Measurements from ENCODE around the gene SULT4A1. TPM values are rescaled to one million over a fixed set of nuclear protein-coding genes. Genes with fewer than 3 reads are reported as not detected.
"Not testable (repeated sequence)": the region's sequence is repeated elsewhere in the genome, so short reads cannot be mapped to it uniquely, and the experiment has no call there.

Gene SULT4A1
- total and polyA plus RNA-seq, 8 donors: 0.12 to 2.2 (median 0.77) TPM; not detected in 4

- no peak overlapping the region for H3K4me3 ChIP-seq
- H3K27me3 ChIP-seq: peaks cover 0 to 44% (median 9%) of the 10 kb centered on the region in 3 donors
- TF ChIP-seq CTCF (IDR thresholded peaks at IDR 0.05): no peak
- TF ChIP-seq POLR2AphosphoS5 (IDR thresholded peaks at IDR 0.05): no peak
- TF ChIP-seq POLR2A (IDR thresholded peaks at IDR 0.05): no peak
- DNase-seq: no peak
- intact Hi-C loops (cut with DNase I; ENCODE audit: low total_unique reads): no loop called here
- H3K27ac ChIP-seq: no peak overlapping the region
- H3K4me1 ChIP-seq: no peaks in the 10 kb centered on the region
- 84 to 91% (median 89%) methylated on average over 5 of the region's 5 CpGs for WGBS, 5 donors
- H3K36me3 ChIP-seq: no peaks in the 10 kb centered on the region
- H3K9me3 ChIP-seq: peaks cover 0 to 13% (median 7%) of the 10 kb centered on the region in 4 donors
These were observed 7.5 kb upstream of the SULT4A1 start for GRCh38 chr22:43869799-43870198.

GRCh38 chr22:43869001-43869400 is 6.7 kb upstream of the SULT4A1 start:
- H3K36me3 ChIP-seq; H3K4me3 ChIP-seq; intact Hi-C loops (cut with DNase I; ENCODE audit: low total_unique reads); H3K4me1 ChIP-seq; DNase-seq; H3K27ac ChIP-seq: not testable (repeated sequence)
- H3K9me3 ChIP-seq: peaks cover 0 to 13% (median 7%) of the 10 kb centered on the region in 4 donors
- 67 to 82% (median 77%) methylated on average over 4 of the region's 4 CpGs for WGBS, 5 donors
- peaks cover 0 to 44% (median 17%) of the 10 kb centered on the region in 3 donors for H3K27me3 ChIP-seq

GRCh38 chr22:43867839-43868635 is 5.7 kb upstream of the SULT4A1 start:
- H3K27me3 ChIP-seq: peaks cover 0 to 52% (median 26%) of the 10 kb centered on the region in 3 donors
- intact Hi-C loops (cut with DNase I; ENCODE audit: low total_unique reads): no loop called here
- H3K9me3 ChIP-seq: peaks cover 0 to 13% (median 7%) of the 10 kb centered on the region in 4 donors
- H3K36me3 ChIP-seq: no peaks in the 10 kb centered on the region
- 3 to 12% (median 11%) methylated on average over 11 of the region's 11 CpGs for WGBS, 5 donors
- DNase-seq: peak; percentile 50 to 89
- no peak overlapping the region for H3K4me3 ChIP-seq
- no peak overlapping the region for H3K27ac ChIP-seq
- H3K4me1 ChIP-seq: no peaks in the 10 kb centered on the region
- TF ChIP-seq CTCF (IDR thresholded peaks at IDR 0.05): no peak
- no peak for TF ChIP-seq EP300 (IDR thresholded peaks at IDR 0.05)
- no peak for TF ChIP-seq POLR2AphosphoS5 (IDR thresholded peaks at IDR 0.05)
- TF ChIP-seq POLR2A (IDR thresholded peaks at IDR 0.05): no peak

GRCh38 chr22:43862882-43863202 is 529 bp upstream of the SULT4A1 start:
- no peaks in the 10 kb centered on the region for H3K9me3 ChIP-seq
- peaks cover 4 to 11% (median 8%) of the 10 kb centered on the region in 4 donors for H3K4me1 ChIP-seq
- DNase-seq: no peak
- H3K27ac ChIP-seq: no peak overlapping the region
- WGBS, 5 donors: 35 to 55% (median 43%) methylated on average over 11 of the region's 11 CpGs
- no peak for TF ChIP-seq EP300 (IDR thresholded peaks at IDR 0.05)
- peak overlapping the region in 1 of 4 donors; percentile 31 for H3K4me3 ChIP-seq
- no peaks in the 10 kb centered on the region for H3K36me3 ChIP-seq
- intact Hi-C loops (cut with DNase I; ENCODE audit: low total_unique reads): no loop called here
- peaks cover 5 to 89% (median 55%) of the 10 kb centered on the region in 3 donors for H3K27me3 ChIP-seq

- peak overlapping the region; percentile 15 to 31 (median 22) for H3K4me3 ChIP-seq
- peak in 1 of 2 donors; percentile 40 for DNase-seq
These were observed 784 bp downstream of the SULT4A1 start for GRCh38 chr22:43861529-43861928.

GRCh38 chr22:43860831-43861230 is 1.5 kb downstream of the SULT4A1 start:
- DNase-seq: no peak
- intact Hi-C loops (cut with DNase I; ENCODE audit: low total_unique reads): no loop called here
- Histone ChIP-seq H3K4me3 (no peak overlapping the region), H3K27me3 (peaks cover 5 to 79% (median 55%) of the 10 kb centered on the region in 3 donors), H3K27ac (no peak overlapping the region), H3K36me3 (no peaks in the 10 kb centered on the region), H3K9me3 (peaks cover 0 to 14% (median 9%) of the 10 kb centered on the region in 4 donors), H3K4me1 (peaks cover 4 to 11% (median 8%) of the 10 kb centered on the region in 4 donors)
- TF ChIP-seq EP300 (IDR thresholded peaks at IDR 0.05) (no peak), POLR2AphosphoS5 (IDR thresholded peaks at IDR 0.05) (no peak), POLR2A (IDR thresholded peaks at IDR 0.05) (no peak), CTCF (IDR thresholded peaks at IDR 0.05) (no peak)
- WGBS, 5 donors: 76 to 87% (median 81%) methylated on average over 4 to 12 of the region's 12 CpGs

More at GRCh38 chr22:43861529-43861928, 784 bp downstream of the SULT4A1 start:
- 30 to 42% (median 35%) methylated on average over 8 to 9 of the region's 9 CpGs for WGBS, 5 donors
- Histone ChIP-seq H3K4me1 (peaks cover 4 to 11% (median 8%) of the 10 kb centered on the region in 4 donors), H3K9me3 (peaks cover 0 to 10% (median 5%) of the 10 kb centered on the region in 4 donors), H3K27me3 (peaks cover 5 to 85% (median 55%) of the 10 kb centered on the region in 3 donors), H3K27ac (peak overlapping the region in 1 of 5 donors; percentile 46), H3K36me3 (no peaks in the 10 kb centered on the region)
- no peak for TF ChIP-seq EP300 (IDR thresholded peaks at IDR 0.05)
- TF ChIP-seq POLR2AphosphoS5 (IDR thresholded peaks at IDR 0.05): no peak
- TF ChIP-seq POLR2A (IDR thresholded peaks at IDR 0.05): no peak
- intact Hi-C loops (cut with DNase I; ENCODE audit: low total_unique reads): no loop called here
